HG02642 (cell line): Measurements from ENCODE around the gene TOMM6.
"Not testable (repeated sequence)": the region's sequence is repeated elsewhere in the genome, so short reads cannot be mapped to it uniquely, and the experiment has no call there.

Source experiments
- ATAC-seq: cut with Tn5 transposase; IDR thresholded peaks from one replicate; pipeline ENCODE4 v1.9.1; 2021; ENCODE audit warnings: mild to moderate bottlenecking; ENCODE audit not compliant: unreplicated experiment, poor library complexity

TOMM6 gene

GRCh38 chr6:41783106-41783780 is 4.3 kb upstream of the TOMM6 start:
- ATAC-seq: no peak

- no peak for ATAC-seq
Measured at GRCh38 chr6:41784581-41785171, 2.8 kb upstream of the TOMM6 start.

GRCh38 chr6:41785254-41785653 is 2.2 kb upstream of the TOMM6 start:
- no peak for ATAC-seq

- ATAC-seq: no peak
Measured at GRCh38 chr6:41785689-41786450, 1.6 kb upstream of the TOMM6 start.

DNA sequence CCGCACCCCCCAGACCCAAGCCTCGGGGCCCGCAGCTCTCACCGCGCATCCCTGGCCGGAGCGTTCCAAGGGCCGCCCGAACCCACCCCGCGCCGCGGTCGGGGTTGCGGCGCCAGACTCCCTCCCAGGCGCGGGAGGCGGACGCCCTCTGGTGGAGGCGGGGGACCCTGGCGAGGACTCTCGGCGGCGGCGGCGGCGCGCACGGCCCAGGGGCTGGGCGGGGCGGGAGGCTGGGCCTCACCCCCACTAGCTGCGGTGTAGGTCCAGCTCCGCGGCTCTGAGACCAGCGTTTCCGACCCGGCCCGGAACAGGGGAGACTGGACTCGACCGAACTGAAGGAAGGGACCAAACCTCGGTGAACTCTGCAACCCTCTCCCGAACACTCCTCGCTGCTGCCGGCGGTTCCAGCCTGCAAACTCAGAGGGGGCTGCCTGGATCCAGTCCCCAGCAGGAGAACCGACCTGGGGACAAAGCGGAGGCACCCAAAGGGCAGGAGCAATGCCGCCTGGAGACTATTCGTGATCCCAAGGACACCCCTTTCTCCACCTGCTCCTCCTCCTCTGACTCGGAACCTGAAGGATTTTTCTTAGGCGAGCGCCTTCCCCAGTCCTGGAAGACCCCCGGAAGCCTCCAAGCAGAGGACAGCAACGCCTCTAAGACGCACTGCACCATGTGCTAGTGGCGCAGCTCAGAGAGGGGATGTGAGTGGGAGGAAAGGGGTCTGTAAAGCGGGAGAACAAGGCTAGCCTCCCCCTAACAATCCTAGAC is 859 bp upstream of the TOMM6 start:
- peak; percentile 72 for ATAC-seq

DNA sequence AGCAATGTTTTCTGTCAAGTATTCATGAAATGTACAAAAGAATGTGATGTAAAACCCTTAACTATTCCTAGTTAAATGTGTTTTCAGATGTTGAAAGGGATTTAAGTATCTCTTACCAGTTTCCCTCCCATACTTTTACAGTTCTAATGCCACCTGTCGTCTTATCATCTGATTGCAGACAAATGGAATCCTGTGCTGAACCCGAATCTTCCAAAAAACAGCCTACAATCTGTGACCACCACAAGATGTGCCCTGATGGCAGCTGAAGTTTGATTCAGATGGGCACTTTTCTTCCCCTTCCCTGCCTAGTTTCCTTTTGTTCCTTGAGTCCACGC is 1.9 kb downstream of the TOMM6 start:
- no peak for ATAC-seq

DNA sequence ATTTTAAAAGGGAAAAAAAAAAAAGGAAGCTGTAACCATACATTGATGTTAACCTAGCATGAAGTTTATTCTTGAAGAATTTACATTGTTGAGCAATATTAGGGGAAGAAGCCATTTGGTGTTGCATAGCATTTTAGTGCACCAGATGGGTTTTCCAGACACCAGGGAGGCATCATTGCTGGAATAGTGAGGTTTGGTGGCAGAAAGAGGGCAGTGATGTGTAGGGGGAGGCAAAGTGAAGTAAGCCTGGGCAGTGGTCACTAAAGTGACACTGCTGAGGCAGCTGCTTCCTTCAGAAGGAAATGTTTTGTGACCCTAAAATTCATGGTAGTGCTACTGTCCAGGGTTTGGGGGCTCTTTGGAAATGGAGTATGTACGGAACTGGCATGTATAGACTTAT is 2.6 kb downstream of the TOMM6 start:
- no peak for ATAC-seq

GRCh38 chr6:41791305-41791704 is 3.8 kb downstream of the TOMM6 start:
- ATAC-seq: no peak

DNA sequence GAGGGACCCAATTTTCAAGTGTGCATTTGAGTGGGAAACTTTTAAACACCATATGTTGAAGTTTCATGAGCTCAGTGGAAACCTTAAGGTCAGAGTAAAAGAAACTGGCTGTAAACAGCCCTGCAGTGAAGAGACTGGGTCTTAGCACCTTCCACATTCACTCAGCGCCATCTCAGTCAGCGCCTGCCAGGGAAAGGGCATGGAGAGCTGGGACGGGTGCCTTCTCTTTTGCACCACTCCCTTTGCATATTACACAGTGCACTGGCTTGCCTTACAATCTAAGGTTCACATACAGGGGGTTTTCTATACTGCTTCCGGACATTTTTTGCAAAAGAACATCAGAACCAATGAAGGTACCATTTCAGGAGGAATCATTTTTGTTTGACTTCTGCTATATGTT is 4.5 kb downstream of the TOMM6 start:
- ATAC-seq: no peak

- ATAC-seq: no peak
Measured at GRCh38 chr6:41796474-41796873, 9.0 kb downstream of the TOMM6 start.

- no peak for ATAC-seq
Measured at GRCh38 chr6:41798901-41799558, 11.5 kb downstream of the TOMM6 start.

- ATAC-seq: no peak
Measured at GRCh38 chr6:41799559-41799911, 12.0 kb downstream of the TOMM6 start.

- no peak for ATAC-seq
Measured at GRCh38 chr6:41801380-41801779, 13.9 kb downstream of the TOMM6 start.

DNA sequence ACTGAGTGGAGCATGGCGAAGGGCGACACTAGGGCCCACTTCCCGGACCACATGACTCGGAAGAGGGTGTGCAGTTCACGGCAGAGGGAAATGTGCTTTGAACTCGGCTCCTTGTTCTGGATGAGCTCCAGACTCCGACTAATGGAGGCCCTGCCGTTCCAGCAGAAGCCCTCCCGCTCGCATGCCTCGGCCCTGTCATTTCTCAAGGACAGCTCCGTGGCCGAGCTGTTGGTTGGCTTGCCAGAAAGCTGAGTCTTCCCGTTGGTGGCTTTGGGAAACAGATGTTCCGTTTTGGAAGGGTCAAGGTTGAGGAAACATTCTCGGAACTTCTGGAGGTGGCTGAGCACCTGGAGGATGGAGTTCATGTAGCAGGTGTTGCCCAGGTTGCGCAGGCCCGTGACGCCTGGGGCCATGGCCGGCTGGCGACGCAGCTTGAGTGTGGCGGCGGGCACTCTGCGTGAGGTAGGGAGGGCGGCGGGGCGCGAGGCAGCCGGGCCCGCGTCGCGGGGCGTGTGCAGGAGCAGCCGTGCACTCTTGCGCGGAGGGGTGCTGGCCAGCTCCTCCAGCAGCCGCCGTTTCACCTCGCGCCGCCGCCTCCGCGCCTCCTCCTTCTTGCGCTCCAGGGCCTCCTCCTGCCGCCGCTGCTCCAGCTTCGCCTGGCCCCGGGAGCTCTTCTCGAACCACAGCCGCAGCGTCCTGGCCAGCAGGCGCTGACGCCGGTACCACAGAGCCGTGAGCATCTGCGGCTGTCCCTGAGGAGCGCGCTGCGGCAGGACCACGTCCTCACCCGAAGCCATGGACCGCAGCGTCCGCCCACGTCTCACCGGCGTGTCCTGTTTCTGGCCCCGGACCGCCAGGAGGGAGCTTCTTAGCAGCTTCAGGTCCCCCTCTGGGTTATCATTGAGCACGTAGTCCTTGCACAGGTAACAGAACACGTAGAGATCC is 18.6 kb downstream of the TOMM6 start:
- no peak for ATAC-seq

DNA sequence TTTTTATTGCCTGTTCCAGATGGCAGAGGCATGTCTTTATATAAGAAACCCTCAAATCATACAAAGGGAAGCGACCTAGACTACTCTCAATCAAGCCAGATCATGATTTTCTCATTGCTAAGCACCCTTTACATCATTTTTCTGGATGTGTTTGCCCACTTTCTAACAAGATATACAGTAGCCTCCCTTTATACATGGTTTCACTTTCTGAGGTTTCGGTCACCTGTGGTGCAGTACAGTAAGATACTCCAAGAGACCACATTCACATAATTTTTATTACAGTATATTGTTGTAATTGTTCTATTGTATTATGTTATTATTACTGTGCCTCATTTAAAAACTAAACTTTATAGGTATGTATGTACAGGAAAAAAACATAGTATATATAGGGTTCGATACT is 23.6 kb downstream of the TOMM6 start:
- ATAC-seq: no peak

DNA sequence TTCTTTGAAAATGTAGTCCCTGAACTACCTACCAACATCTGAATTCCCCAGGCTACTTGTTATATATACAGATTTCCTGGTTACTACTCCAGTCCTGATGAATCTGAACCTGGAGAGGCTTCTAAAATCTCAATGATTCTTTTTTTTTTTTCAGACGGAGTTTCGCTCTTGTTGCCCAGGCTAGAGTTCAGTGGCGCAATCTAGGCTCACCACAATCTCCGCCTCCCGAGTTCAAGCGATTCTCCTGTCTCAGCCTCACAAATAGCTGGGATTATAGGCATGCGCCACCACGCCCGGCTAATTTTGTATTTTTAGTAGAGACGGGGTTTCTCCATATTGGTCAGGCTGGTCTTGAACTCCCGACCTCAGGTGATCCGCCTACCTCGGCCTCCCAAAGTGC is 24.5 kb downstream of the TOMM6 start:
- ATAC-seq: not testable (repeated sequence)

DNA sequence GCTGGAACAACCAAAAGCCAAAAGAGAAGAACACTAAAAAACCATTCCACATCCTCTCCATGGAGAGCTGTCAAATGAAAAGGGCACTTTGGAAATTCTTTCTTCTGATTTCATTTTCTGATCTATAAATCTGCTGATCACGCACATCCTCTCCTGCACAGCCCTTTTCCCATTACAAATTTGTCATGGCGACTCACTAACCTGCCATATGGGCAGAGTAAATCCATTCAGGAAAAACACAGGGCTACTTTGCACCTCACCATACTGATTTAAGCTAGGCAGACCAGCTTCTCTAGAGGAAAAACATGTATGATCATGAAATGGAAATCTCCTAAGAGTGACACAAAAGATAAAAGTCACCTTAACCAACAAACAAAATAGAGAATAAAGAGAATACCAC is 26.0 kb downstream of the TOMM6 start:
- no peak for ATAC-seq

- ATAC-seq: no peak
Measured at GRCh38 chr6:41813956-41814355, 26.5 kb downstream of the TOMM6 start.

- no peak for ATAC-seq
Measured at GRCh38 chr6:41814629-41815028, 27.1 kb downstream of the TOMM6 start.

DNA sequence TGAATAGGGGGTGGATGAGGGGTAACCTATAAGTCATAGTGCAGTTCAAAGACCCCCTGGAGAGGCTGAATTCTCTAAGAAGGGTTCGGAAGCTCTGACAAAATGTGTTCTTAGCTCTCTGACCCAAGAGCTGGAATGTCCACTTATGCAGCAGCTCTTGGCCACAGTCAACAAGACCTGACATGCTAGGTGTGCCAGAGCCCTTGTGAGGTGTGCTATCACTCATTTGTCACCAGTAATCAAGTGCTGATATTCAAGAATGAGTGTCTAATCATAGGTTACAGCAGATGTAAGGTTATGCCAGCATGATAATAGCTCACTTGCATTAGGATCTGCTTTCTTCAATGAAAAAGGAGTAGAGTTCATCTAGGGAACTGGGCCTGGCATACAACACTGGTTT is 28.1 kb downstream of the TOMM6 start:
- no peak for ATAC-seq
